ENCODE measurements around the gene ST8SIA5.

Gene ST8SIA5

GRCh38 chr18:46659484-46659883 is 97.4 kb downstream of the ST8SIA5 start:
- H3K4me3 Mint-ChIP-seq: no peak overlapping the region
- H3K4me1 Mint-ChIP-seq (ENCODE audit: low read depth): no peaks in the 10 kb centered on the region
- intact Hi-C loops (cut with micrococcal nuclease): loop anchor here (10.0 kb wide), 1 partner anchor 485 kb away; a partner anchor contains a TSS
- H3K27ac Mint-ChIP-seq: no peak overlapping the region
- no peaks in the 10 kb centered on the region for H3K36me3 Mint-ChIP-seq (ENCODE audit: low read depth)
- no peaks in the 10 kb centered on the region for H3K9me3 Mint-ChIP-seq
- peaks cover 3% of the 10 kb centered on the region for H3K27me3 Mint-ChIP-seq

DNA sequence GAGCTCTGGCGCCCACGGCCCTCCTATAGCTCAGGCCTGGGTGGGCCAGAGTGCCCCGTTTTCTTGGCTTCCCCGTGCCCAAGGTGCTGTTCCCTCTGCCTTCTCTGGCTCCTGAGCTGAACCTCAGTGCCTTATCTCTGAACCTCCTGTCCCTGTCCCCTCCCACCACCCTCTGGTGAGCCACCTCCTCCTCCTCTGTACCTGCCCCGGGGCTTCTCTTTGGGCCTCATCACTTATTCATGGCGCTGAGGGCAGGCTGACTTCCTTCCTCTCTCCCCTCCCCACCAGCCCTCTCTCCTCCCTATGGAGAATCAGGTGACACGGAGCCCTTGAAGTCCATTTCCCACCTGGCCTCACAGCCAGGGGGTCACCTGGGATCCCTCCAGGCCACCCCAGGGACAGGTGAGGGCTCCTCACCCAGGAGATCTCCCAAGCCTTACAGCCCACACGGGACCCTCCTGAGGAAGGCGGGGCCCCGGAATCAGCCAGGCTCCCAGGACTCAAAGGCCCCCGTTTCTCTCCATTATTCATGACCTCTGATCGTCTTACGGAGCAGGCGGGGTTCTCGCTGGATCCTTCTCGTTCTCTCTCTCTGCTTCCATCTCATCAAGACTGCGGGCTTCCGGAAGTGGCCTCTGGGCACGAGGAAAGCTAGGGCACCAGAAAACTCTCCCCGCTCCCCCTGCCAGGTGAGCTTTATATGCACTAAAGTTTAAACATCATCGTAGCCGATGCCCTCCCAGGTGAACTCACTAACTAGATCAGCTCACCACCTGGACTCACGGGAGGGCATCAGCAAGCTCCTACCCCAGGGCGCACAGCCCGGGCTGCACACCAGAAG is 99.5 kb downstream of the ST8SIA5 start, which contains the start of gene LOXHD1:
LOXHD1 (minus strand) TSS at position 106 of the 841 bp plus-strand sequence. CDS start 187 bp downstream, outside the sequence.
- no peaks in the 10 kb centered on the region for H3K36me3 Mint-ChIP-seq (ENCODE audit: low read depth)
- no peak within 1 kb of the TSS for H3K4me3 Mint-ChIP-seq
- no peaks in the 10 kb centered on the region for H3K4me1 Mint-ChIP-seq (ENCODE audit: low read depth)
- no peaks in the 10 kb centered on the region for H3K27me3 Mint-ChIP-seq
- intact Hi-C loops (cut with micrococcal nuclease): loop anchor here (10.0 kb wide), 1 partner anchor 483 kb away; a partner anchor contains a TSS
- no peak within 1 kb of the TSS for H3K27ac Mint-ChIP-seq
- H3K9me3 Mint-ChIP-seq: no peaks in the 10 kb centered on the region

DNA sequence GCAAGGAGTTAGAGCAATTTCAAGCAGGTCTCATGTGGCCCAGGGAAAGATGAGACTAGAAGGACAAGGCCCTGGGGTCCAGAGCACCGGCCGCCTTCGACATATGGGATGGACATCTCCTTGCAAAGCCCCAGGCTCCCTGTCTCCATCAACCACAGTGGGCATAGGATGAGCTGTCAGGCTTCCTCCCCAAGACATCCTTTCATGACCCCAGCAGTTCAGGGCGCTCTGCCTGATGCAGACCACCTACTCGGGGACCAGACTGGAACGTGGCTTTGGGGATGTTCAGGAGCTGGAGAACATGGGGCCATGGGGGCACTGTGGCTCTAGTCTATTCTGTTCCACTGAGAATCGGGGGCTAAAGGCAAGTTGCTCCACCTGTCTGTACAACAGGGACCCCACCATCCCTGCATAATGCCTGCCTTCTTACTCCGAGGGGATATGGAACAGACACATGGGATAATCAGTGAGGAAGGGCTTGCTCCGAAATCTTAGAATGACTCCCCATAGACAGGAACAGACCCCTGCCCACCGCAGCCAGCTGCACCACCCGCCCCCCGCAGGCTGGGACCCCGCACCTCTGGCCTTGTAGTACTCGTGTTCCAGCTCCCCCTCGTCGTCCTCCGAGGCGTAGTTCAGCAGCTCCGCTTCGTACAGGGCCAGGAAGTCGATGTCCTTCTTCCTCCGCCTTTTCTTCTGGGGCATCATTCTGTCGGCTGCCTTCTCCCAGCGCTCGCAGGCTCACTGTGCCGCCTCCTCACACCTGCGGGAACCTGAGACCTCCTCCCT is 100.3 kb downstream of the ST8SIA5 start:
- H3K4me1 Mint-ChIP-seq (ENCODE audit: low read depth): no peaks in the 10 kb centered on the region
- H3K36me3 Mint-ChIP-seq (ENCODE audit: low read depth): no peaks in the 10 kb centered on the region
- H3K9me3 Mint-ChIP-seq: no peaks in the 10 kb centered on the region
- H3K27me3 Mint-ChIP-seq: no peaks in the 10 kb centered on the region
- intact Hi-C loops (cut with micrococcal nuclease): loop anchor here (10.0 kb wide), 1 partner anchor 482 kb away; a partner anchor contains a TSS
- no peak overlapping the region for H3K4me3 Mint-ChIP-seq
- H3K27ac Mint-ChIP-seq: no peak overlapping the region

GRCh38 chr18:46652372-46652771 is 104.5 kb downstream of the ST8SIA5 start:
- Mint-ChIP-seq H3K27ac (no peak overlapping the region), H3K9me3 (no peaks in the 10 kb centered on the region), H3K36me3 (ENCODE audit: low read depth) (no peaks in the 10 kb centered on the region), H3K4me1 (ENCODE audit: low read depth) (no peaks in the 10 kb centered on the region), H3K4me3 (no peak overlapping the region), H3K27me3 (peaks cover 1% of the 10 kb centered on the region)
- intact Hi-C loops (cut with micrococcal nuclease): loop anchor here (10.0 kb wide), 1 partner anchor 478 kb away; a partner anchor contains a TSS

GRCh38 chr18:46650681-46651080 is 106.2 kb downstream of the ST8SIA5 start:
- intact Hi-C loops (cut with micrococcal nuclease): loop anchor here (10.0 kb wide), 1 partner anchor 476 kb away; a partner anchor contains a TSS
- Mint-ChIP-seq H3K4me3 (no peak overlapping the region), H3K27me3 (peaks cover 1% of the 10 kb centered on the region), H3K36me3 (ENCODE audit: low read depth) (no peaks in the 10 kb centered on the region), H3K4me1 (ENCODE audit: low read depth) (no peaks in the 10 kb centered on the region), H3K27ac (no peak overlapping the region), H3K9me3 (no peaks in the 10 kb centered on the region)

- Mint-ChIP-seq H3K9me3 (no peaks in the 10 kb centered on the region), H3K27ac (no peak overlapping the region), H3K4me3 (no peak overlapping the region), H3K36me3 (ENCODE audit: low read depth) (no peaks in the 10 kb centered on the region), H3K27me3 (peaks cover 1% of the 10 kb centered on the region), H3K4me1 (ENCODE audit: low read depth) (no peaks in the 10 kb centered on the region)
- intact Hi-C loops (cut with micrococcal nuclease): no loop called here
Observed at GRCh38 chr18:46649071-46649862, 107.6 kb downstream of the ST8SIA5 start.

- intact Hi-C loops (cut with micrococcal nuclease): no loop called here
Observed at GRCh38 chr18:46646468-46646867, 110.4 kb downstream of the ST8SIA5 start.

GRCh38 chr18:46642561-46642960 is 114.3 kb downstream of the ST8SIA5 start:
- intact Hi-C loops (cut with micrococcal nuclease): no loop called here
- no peaks in the 10 kb centered on the region for H3K36me3 Mint-ChIP-seq (ENCODE audit: low read depth)
- no peak overlapping the region for H3K4me3 Mint-ChIP-seq
- H3K27me3 Mint-ChIP-seq: no peaks in the 10 kb centered on the region
- no peak overlapping the region for H3K27ac Mint-ChIP-seq
- no peaks in the 10 kb centered on the region for H3K4me1 Mint-ChIP-seq (ENCODE audit: low read depth)
- H3K9me3 Mint-ChIP-seq: no peaks in the 10 kb centered on the region

More at GRCh38 chr18:46646468-46646867, 110.4 kb downstream of the ST8SIA5 start:
- no peaks in the 10 kb centered on the region for H3K9me3 Mint-ChIP-seq
- no peaks in the 10 kb centered on the region for H3K36me3 Mint-ChIP-seq (ENCODE audit: low read depth)
- no peaks in the 10 kb centered on the region for H3K4me1 Mint-ChIP-seq (ENCODE audit: low read depth)
- H3K27me3 Mint-ChIP-seq: peaks cover 1% of the 10 kb centered on the region
- no peak overlapping the region for H3K27ac Mint-ChIP-seq
- no peak overlapping the region for H3K4me3 Mint-ChIP-seq

- Mint-ChIP-seq H3K27me3 (no peaks in the 10 kb centered on the region), H3K4me1 (ENCODE audit: low read depth) (no peaks in the 10 kb centered on the region), H3K36me3 (ENCODE audit: low read depth) (no peaks in the 10 kb centered on the region), H3K4me3 (no peak overlapping the region), H3K27ac (no peak overlapping the region), H3K9me3 (no peaks in the 10 kb centered on the region)
- intact Hi-C loops (cut with micrococcal nuclease): no loop called here
Observed at GRCh38 chr18:46641917-46642316, 114.9 kb downstream of the ST8SIA5 start.

DNA sequence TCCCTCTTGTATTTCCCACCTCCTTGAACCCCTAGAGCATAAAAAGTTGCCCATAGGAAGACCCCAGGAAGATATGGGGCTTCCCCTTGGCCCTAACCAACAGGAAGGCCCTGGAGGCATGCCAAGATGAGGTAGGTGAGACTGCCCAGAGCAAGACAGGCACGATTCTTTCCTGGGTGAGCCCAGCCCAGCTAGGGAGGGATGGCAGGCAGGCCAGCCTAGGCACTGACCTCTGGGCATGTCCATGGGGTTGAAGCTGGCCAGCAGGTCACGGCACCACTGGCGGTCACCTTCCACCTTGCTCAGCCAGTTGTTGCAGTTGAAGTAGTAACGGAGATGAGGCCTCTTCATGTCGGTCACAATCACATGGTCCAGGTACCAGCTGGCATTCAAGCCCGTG is 117.5 kb downstream of the ST8SIA5 start:
- Mint-ChIP-seq H3K27ac (no peak overlapping the region), H3K4me3 (no peak overlapping the region), H3K4me1 (ENCODE audit: low read depth) (no peaks in the 10 kb centered on the region), H3K9me3 (no peaks in the 10 kb centered on the region), H3K27me3 (no peaks in the 10 kb centered on the region), H3K36me3 (ENCODE audit: low read depth) (no peaks in the 10 kb centered on the region)
- intact Hi-C loops (cut with micrococcal nuclease): no loop called here

DNA sequence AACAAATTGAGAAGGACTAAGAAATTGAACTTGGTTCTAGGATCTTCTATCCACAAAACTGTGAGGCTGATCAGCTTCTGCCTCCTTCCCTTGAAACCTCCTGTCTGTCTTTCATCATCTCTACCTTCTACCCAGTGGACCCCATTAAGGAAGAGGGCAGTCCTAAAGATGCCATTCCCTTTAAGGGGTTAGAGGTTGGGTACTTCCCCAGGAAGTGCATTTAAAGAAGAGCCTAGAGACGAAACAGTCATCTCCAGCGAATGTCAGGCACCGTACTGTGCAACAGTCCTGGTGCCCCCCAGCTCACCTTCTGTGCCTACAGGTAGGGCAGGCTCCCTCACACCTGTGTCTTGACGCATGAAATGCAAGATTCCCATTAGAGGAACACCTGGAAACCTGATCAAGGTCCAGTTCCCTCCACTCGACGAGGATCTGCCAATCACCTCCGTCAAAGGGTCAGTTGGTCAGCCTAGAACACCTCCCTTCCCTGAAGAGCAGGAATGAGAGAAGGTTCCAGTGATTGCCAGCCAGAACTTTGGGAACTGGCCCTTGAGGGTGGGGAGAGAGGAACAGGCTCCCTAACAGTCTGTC is 120.7 kb downstream of the ST8SIA5 start:
- intact Hi-C loops (cut with micrococcal nuclease): no loop called here
- Mint-ChIP-seq H3K4me3 (no peak overlapping the region), H3K27me3 (no peaks in the 10 kb centered on the region), H3K4me1 (ENCODE audit: low read depth) (no peaks in the 10 kb centered on the region), H3K36me3 (ENCODE audit: low read depth) (no peaks in the 10 kb centered on the region), H3K9me3 (no peaks in the 10 kb centered on the region), H3K27ac (no peak overlapping the region)

DNA sequence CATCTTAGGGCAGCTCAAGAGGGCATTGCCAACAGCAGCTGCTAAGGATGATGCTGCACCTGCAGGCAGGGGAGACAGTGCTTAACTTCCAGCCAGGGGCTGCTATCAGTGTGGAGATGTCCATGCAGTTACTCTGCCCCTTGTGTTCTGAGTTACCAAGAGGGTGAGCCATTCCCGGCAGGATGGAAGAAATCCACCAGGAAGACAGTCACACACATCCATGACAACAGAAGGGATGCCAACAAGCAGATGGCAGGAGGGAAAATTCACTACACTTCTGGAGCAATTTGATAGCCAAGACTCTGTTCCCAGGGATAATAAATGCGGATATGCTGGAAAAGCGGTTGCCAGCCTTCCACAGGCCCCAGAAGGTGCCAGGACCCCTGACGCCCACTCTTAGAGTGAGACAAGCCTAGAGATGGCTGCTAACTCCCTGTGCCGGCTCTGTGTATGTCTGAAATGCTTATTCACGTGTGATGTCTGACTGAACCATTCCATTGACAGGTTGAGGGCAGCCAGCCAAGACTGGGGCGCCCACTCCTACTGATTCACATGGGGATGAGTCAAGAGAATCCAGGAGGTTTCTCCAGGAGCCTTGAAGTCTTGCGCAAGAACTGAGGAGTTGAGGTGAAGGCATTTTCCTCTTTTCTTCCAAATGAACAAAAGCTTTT is 124.3 kb downstream of the ST8SIA5 start:
- H3K4me1 Mint-ChIP-seq (ENCODE audit: low read depth): no peaks in the 10 kb centered on the region
- H3K27me3 Mint-ChIP-seq: no peaks in the 10 kb centered on the region
- no peak overlapping the region for H3K4me3 Mint-ChIP-seq
- no peak overlapping the region for H3K27ac Mint-ChIP-seq
- H3K9me3 Mint-ChIP-seq: no peaks in the 10 kb centered on the region
- intact Hi-C loops (cut with micrococcal nuclease): no loop called here
- no peaks in the 10 kb centered on the region for H3K36me3 Mint-ChIP-seq (ENCODE audit: low read depth)

DNA sequence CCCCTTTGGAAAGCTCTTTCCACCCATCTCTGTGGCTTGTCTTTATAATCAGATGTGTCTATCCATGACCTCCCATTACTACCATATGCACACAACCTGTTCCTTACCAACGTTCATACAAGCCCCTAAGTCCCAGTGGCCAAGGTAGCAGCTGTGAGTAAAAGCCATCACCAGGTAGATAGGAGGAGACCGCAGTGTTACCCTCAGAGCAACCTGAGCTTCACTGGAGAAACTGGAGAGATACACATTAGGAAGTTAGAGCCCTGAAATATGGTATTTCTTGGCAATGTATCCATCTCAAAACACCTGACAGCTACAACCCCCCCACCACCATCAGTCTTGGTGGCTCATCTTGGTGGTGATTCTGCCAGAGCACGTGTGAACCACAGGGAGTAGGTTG is 125.9 kb downstream of the ST8SIA5 start:
- H3K27ac Mint-ChIP-seq: no peak overlapping the region
- intact Hi-C loops (cut with micrococcal nuclease): no loop called here
- no peaks in the 10 kb centered on the region for H3K9me3 Mint-ChIP-seq
- H3K36me3 Mint-ChIP-seq (ENCODE audit: low read depth): no peaks in the 10 kb centered on the region
- no peak overlapping the region for H3K4me3 Mint-ChIP-seq
- H3K4me1 Mint-ChIP-seq (ENCODE audit: low read depth): no peaks in the 10 kb centered on the region
- no peaks in the 10 kb centered on the region for H3K27me3 Mint-ChIP-seq
